ENCODE data around the gene SPOCK3. TPM values are rescaled to one million over a fixed set of nuclear protein-coding genes. Genes with fewer than 3 reads are reported as not detected.

SPOCK3 gene
- total and polyA plus RNA-seq, 2 experiments from 2014 or later: 1.6 to 4.1 TPM

GRCh38 chr4:167232805-167233684, 1.2 kb downstream of the SPOCK3 start (continued):
- TF ChIP-seq CREB1 (CRISPR knock-in tag; IDR thresholded peaks at IDR 0.05; ENCODE audit: low read depth): no peak
- TF ChIP-seq ZNF462 (CRISPR knock-in tag; IDR thresholded peaks at IDR 0.05): no peak
- TF ChIP-seq NANOG (IDR thresholded peaks at IDR 0.05; ENCODE audit: borderline replicate concordance): no peak
- no peak for TF ChIP-seq ZNF331 (CRISPR knock-in tag; IDR thresholded peaks at IDR 0.05; ENCODE audit: low read depth)
- no peak for TF ChIP-seq ETS1 (IDR thresholded peaks at IDR 0.05)

GRCh38 chr4:167230744-167231143, 3.5 kb downstream of the SPOCK3 start:
- Mint-ChIP-seq H3K4me3 (no peak overlapping the region), H3K36me3 (ENCODE audit: low read depth) (no peaks in the 10 kb centered on the region), H3K9me3 (no peaks in the 10 kb centered on the region; the same call in 2 of the 3 replicates), H3K27ac (no peak overlapping the region), H3K27me3 (ENCODE audit: insufficient read depth, low read depth, poor library complexity) (peaks cover 27% of the 10 kb centered on the region), H3K4me1 (peaks cover 11% of the 10 kb centered on the region)
- H3K36me3 ChIP-seq (ENCODE audit: insufficient read depth): no peaks in the 10 kb centered on the region
- no peak overlapping the region for H2AFZ ChIP-seq
- H3K4me3 ChIP-seq: no peak overlapping the region
- no peak for ATAC-seq
- H3K27me3 ChIP-seq (ENCODE audit: insufficient read depth): peaks cover 41% of the 10 kb centered on the region
- no peaks in the 10 kb centered on the region for H4K20me1 ChIP-seq (replicated peaks; ENCODE audit: insufficient read depth)
- no peak overlapping the region for H3K27ac ChIP-seq (ENCODE audit: low read depth)
- no peaks in the 10 kb centered on the region for H3K79me2 ChIP-seq (replicated peaks; ENCODE audit: insufficient read depth)
- H3K4me2 ChIP-seq: no peak overlapping the region
- no peaks in the 10 kb centered on the region for H3F3A ChIP-seq (replicated peaks; ENCODE audit: low read depth)
- DNase-seq (ENCODE audit: low spot score): no peak
- H3K9me2 ChIP-seq (ENCODE audit: insufficient read depth): no peaks in the 10 kb centered on the region
- H3K4me1 ChIP-seq (ENCODE audit: insufficient read depth): peaks cover 12% of the 10 kb centered on the region; the same call in 1 of the 2 replicates
- TF ChIP-seq CTCF (conservative IDR thresholded peaks at IDR 0.05; ENCODE audit: low read depth in 2 of 2) (no peak), ETS1 (IDR thresholded peaks at IDR 0.05) (no peak), NANOG (IDR thresholded peaks at IDR 0.05; ENCODE audit: borderline replicate concordance) (no peak), ZNF114 (CRISPR knock-in tag; IDR thresholded peaks at IDR 0.05) (no peak), POLR2AphosphoS5 (IDR thresholded peaks at IDR 0.05; ENCODE audit: low read depth) (no peak), REST (IDR thresholded peaks at IDR 0.05; ENCODE audit: unreplicated experiment) (no peak), STAT1 (IDR thresholded peaks at IDR 0.05; ENCODE audit: unreplicated experiment) (no peak)

Measured in GM23338 (cell line).